ENCODE measurements around the gene EPN2. TPM values are rescaled to one million over a fixed set of nuclear protein-coding genes. Genes with fewer than 3 reads are reported as not detected.

The EPN2 gene
- polyA plus RNA-seq, 3 donors: 0.93 TPM; not detected in 2

DNA sequence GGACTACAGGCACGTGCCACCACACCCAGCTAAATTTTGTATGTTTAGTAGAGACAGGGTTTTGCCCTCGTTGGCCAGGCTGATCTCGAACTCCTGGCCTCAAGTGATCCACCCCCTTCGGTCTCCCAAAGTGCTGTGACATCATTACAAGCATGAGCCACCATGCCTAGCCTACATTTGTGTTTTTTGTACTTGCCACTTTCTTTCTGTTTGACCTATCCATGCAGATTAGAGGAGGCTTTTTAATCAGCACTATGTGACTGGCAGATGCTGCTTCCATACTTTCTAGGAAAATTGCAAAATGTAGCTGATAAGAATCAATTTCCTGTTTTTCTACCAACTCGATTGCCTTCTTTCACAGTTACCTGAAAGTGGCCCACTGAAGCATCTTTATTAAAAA, 68.1 kb downstream of the EPN2 start:
- Mint-ChIP-seq H3K4me1 (peaks cover 53% of the 10 kb centered on the region), H3K36me3 (peaks cover 11 to 24% of the 10 kb centered on the region in 2 donors), H3K4me3 (peak overlapping the region in 1 of 2 donors; percentile 85), H3K27ac (peak overlapping the region in 6 of 7 donors; percentile 15 to 96 (median 84)), H3K9me3 (peaks cover 0 to 14% (median 3%) of the 10 kb centered on the region in 7 donors), H3K27me3 (ENCODE audit: low read depth in 3 of 3) (peaks cover 80 to 93% (median 85%) of the 10 kb centered on the region in 3 donors)
- H3K4me3 ChIP-seq (replicated peaks in 1 of 3; ENCODE audit: low read depth in 2 of 3, low read length in 3 of 3): no peak overlapping the region
- H4K20me1 ChIP-seq (ENCODE audit: insufficient read depth, low read length): peaks cover 24% of the 10 kb centered on the region
- no peak overlapping the region for H3K27ac ChIP-seq (ENCODE audit: low read depth in 1 of 2, low read length in 2 of 2)
- no peak overlapping the region for H2AFZ ChIP-seq (ENCODE audit: insufficient read depth, low read depth, low read length, poor library complexity, severe bottlenecking)
- no peak for DNase-seq
- no peak overlapping the region for H3K4me2 ChIP-seq (replicated peaks; ENCODE audit: extremely low read depth, low read length, poor library complexity, severe bottlenecking)
- H3K27me3 ChIP-seq (ENCODE audit: control insufficient read depth in 2 of 2, insufficient read depth in 2 of 2, low read length in 2 of 2): peaks cover 38 to 66% of the 10 kb centered on the region in 2 donors
- H3K9me3 ChIP-seq (replicated peaks in 1 of 2; ENCODE audit: control insufficient read depth in 1 of 2, insufficient read depth in 1 of 2, low read length in 2 of 2): no peaks in the 10 kb centered on the region
- H3K9ac ChIP-seq (ENCODE audit: insufficient read depth, low read length, poor library complexity, severe bottlenecking): no peak overlapping the region
- WGBS (ENCODE audit: insufficient coverage): 50% methylated on average over 2 of the region's 5 CpGs
- no peaks in the 10 kb centered on the region for H3K36me3 ChIP-seq (replicated peaks in 1 of 2; ENCODE audit: control insufficient read depth in 1 of 2, insufficient read depth in 2 of 2, low read length in 2 of 2)
- intact Hi-C loops (cut with micrococcal nuclease): no loop called here
- H3K79me2 ChIP-seq (ENCODE audit: insufficient read depth, low read length): no peaks in the 10 kb centered on the region
- H3K4me1 ChIP-seq (ENCODE audit: control insufficient read depth in 1 of 2, insufficient read depth in 2 of 2, low read length in 2 of 2): peaks cover 46 to 50% of the 10 kb centered on the region in 2 donors
- TF ChIP-seq, protein P1, sequence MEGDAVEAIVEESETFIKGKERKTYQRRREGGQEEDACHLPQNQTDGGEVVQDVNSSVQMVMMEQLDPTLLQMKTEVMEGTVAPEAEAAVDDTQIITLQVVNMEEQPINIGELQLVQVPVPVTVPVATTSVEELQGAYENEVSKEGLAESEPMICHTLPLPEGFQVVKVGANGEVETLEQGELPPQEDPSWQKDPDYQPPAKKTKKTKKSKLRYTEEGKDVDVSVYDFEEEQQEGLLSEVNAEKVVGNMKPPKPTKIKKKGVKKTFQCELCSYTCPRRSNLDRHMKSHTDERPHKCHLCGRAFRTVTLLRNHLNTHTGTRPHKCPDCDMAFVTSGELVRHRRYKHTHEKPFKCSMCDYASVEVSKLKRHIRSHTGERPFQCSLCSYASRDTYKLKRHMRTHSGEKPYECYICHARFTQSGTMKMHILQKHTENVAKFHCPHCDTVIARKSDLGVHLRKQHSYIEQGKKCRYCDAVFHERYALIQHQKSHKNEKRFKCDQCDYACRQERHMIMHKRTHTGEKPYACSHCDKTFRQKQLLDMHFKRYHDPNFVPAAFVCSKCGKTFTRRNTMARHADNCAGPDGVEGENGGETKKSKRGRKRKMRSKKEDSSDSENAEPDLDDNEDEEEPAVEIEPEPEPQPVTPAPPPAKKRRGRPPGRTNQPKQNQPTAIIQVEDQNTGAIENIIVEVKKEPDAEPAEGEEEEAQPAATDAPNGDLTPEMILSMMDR (IDR thresholded peaks at IDR 0.05): no peak

DNA sequence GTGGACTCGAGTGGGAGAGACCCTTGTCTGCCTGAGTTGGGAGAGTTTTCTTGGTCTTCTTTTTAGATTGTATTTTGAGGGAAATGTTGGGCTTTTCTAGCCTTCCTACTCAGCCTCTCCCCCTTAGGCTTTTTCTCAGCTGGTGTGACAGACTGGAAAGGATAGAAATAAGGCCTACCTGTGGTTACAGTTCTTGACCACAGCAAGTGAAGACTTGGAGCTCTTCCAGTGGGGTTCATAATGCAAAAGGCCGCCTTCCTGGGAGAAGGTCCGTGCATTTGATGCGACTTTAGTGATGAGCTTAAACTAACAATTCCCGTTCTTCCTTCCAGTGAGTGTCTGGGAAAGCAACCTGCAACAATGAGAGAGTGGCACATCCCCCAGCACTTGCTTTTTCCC, 68.6 kb downstream of the EPN2 start:
- intact Hi-C loops (cut with micrococcal nuclease): no loop called here
- Histone ChIP-seq H3K27ac (ENCODE audit: low read depth in 1 of 2, low read length in 2 of 2) (peak overlapping the region; percentile 17 to 38), H3K9me3 (replicated peaks in 1 of 2; ENCODE audit: control insufficient read depth in 1 of 2, insufficient read depth in 1 of 2, low read length in 2 of 2) (no peaks in the 10 kb centered on the region), H3K9ac (ENCODE audit: insufficient read depth, low read length, poor library complexity, severe bottlenecking) (no peak overlapping the region), H2AFZ (ENCODE audit: insufficient read depth, low read depth, low read length, poor library complexity, severe bottlenecking) (no peak overlapping the region), H3K4me2 (replicated peaks; ENCODE audit: extremely low read depth, low read length, poor library complexity, severe bottlenecking) (no peak overlapping the region), H3K4me3 (replicated peaks in 1 of 3; ENCODE audit: low read depth in 2 of 3, low read length in 3 of 3) (no peak overlapping the region), H3K79me2 (ENCODE audit: insufficient read depth, low read length) (no peaks in the 10 kb centered on the region), H3K4me1 (ENCODE audit: control insufficient read depth in 1 of 2, insufficient read depth in 2 of 2, low read length in 2 of 2) (peaks cover 46 to 50% of the 10 kb centered on the region in 2 donors), H3K36me3 (replicated peaks in 1 of 2; ENCODE audit: control insufficient read depth in 1 of 2, insufficient read depth in 2 of 2, low read length in 2 of 2) (no peaks in the 10 kb centered on the region), H4K20me1 (ENCODE audit: insufficient read depth, low read length) (peaks cover 24% of the 10 kb centered on the region), H3K27me3 (ENCODE audit: control insufficient read depth in 2 of 2, insufficient read depth in 2 of 2, low read length in 2 of 2) (peaks cover 41 to 67% of the 10 kb centered on the region in 2 donors)
- H3K36me3 Mint-ChIP-seq: peaks cover 11 to 23% of the 10 kb centered on the region in 2 donors
- WGBS (ENCODE audit: insufficient coverage): 95% methylated on average over 4 of the region's 5 CpGs
- H3K27ac Mint-ChIP-seq: peak overlapping the region in 6 of 7 donors; percentile 76 to 96 (median 91)
- peak overlapping the region in 1 of 2 donors; percentile 85 for H3K4me3 Mint-ChIP-seq
- H3K9me3 Mint-ChIP-seq: peaks cover 0 to 14% (median 3%) of the 10 kb centered on the region in 7 donors
- TF ChIP-seq, protein P1 (IDR thresholded peaks at IDR 0.05): no peak
- H3K27me3 Mint-ChIP-seq (ENCODE audit: low read depth in 3 of 3): peaks cover 83 to 93% (median 85%) of the 10 kb centered on the region in 3 donors
- peaks cover 53% of the 10 kb centered on the region for H3K4me1 Mint-ChIP-seq
- no peak for DNase-seq

All from CD14-positive monocyte (primary cell).